Measurements from ENCODE around the gene TOR1B. TPM values are rescaled to one million over a fixed set of nuclear protein-coding genes. Genes with fewer than 3 reads are reported as not detected.
A peak's percentile ranks its signal among the peaks of the same experiment; 100 is the strongest.

Gene TOR1B
- total RNA-seq, 2 donors from 2014 or later, result 17.2 to 29.7 TPM

DNA sequence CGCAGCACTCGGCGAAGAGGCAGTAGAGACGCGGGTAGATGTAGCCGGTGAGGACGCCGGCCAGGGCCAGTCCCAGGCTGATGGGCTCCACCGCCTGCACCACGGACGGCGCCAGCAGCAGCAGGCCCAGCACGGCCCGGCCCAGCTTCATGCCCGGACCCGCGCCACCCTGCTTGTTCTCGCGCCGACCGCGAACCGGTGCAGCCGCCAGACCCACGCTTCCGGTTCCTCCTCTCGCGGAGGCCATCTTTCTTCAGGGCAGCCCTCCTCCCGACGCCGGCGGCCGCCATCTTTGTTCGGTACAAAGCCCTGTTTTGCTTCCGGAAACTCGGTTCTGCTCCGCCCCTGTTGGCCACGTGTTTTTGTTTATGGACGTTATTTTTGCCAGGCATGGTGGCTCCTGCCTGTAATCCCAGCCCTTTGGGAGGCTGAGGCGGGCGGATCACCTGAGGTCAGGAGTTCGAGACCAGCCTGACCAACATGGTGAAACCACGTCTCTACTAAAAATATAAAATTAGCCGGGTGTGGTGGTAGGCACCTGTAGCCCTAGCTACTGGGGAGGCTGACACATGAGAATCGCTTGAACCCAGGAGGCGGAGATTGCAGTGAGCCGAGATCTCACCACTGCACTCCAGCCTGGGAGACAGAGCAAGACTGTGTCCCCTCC is 21.1 kb downstream of the TOR1B start, which contains the start of gene TOR1A:
TSS of gene TOR1A (minus strand) at position 202 of the 667 bp plus-strand sequence. CDS start at position 151, 51 bp downstream.
- peak; percentile 91 to 93 for DNase-seq (ENCODE audit: low spot score in 2 of 2)
- Mint-ChIP-seq H3K27ac (peak within 1 kb of the TSS; percentile 87 to 90), H3K9me3 (no peaks in the 10 kb centered on the region), H3K36me3 (peaks cover 8 to 13% of the 10 kb centered on the region in 2 donors)
- ATAC-seq, result peak; percentile 89 to 91

DNA sequence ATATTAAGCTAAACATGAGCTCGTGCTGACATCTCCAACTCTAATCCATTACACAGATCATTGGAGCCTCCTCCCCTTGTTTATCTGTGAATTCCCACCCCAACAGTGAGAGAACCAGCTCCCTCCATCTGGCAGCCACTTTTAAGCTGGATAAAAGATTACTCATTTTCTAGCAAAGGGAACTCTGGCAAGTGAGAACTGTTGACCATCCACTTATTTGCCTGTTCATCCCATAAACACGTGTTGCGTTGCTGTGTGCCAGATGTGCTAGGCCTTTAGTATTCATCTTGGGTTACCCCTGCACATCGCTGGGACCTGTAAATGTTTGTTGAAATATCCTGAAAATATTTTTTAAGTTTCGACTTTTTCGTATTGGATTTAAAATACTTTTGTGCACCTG is 23.4 kb downstream of the TOR1B start:
- Mint-ChIP-seq H3K9me3 (no peaks in the 10 kb centered on the region), H3K27ac (no peak overlapping the region), H3K36me3 (peaks cover 14 to 18% of the 10 kb centered on the region in 2 donors)
- DNase-seq (ENCODE audit: low spot score in 2 of 2), result no peak
- no peak for ATAC-seq

DNA sequence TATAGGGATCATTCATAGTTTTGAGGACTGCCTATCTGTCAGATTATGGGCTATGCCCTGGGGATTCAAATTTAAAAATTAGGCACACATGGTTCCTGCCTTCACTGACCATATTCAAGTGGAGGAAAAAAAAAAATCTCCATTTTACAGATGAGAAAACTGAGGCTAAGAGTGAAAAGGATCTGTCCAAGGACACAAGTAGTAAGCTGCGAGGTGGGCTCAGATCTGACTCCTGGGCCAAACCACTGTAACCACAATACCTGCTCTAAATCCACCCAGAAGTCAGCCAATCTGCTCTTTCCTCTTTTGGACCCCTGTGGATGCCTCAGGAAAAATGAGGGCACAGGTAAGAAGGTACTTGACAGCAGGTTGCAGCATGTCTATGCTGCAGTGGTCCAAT is 23.8 kb downstream of the TOR1B start:
- ATAC-seq, result no peak
- DNase-seq (ENCODE audit: low spot score in 2 of 2), result no peak
- H3K27ac Mint-ChIP-seq, result no peak overlapping the region
- H3K36me3 Mint-ChIP-seq, result peaks cover 14 to 18% of the 10 kb centered on the region in 2 donors
- no peaks in the 10 kb centered on the region for H3K9me3 Mint-ChIP-seq

DNA sequence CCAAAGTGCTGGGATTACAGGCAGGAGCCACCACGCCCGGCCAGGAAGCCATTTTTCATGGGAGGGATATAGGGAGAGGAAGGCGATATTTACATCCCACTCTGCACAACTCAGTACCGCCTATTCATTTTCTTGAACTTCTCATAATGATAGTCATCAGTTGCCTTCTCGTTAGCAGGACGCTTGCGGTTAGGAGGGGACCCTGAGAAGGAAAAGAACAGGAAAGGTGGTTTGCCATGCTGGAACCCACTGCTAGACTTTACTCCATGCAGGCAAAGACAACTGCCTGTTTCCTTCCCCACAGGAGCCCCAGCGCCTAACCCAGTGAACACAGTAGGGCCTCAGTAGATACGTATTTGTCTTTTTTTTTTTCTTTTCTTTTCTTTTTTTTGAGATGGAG is 25.1 kb downstream of the TOR1B start:
- ATAC-seq (no peak), DNase-seq (ENCODE audit: low spot score in 2 of 2) (no peak)
- Mint-ChIP-seq H3K9me3 (no peaks in the 10 kb centered on the region), H3K36me3 (peaks cover 7 to 8% of the 10 kb centered on the region in 2 donors), H3K27ac (peak overlapping the region in 1 of 2 donors; percentile 74)

DNA sequence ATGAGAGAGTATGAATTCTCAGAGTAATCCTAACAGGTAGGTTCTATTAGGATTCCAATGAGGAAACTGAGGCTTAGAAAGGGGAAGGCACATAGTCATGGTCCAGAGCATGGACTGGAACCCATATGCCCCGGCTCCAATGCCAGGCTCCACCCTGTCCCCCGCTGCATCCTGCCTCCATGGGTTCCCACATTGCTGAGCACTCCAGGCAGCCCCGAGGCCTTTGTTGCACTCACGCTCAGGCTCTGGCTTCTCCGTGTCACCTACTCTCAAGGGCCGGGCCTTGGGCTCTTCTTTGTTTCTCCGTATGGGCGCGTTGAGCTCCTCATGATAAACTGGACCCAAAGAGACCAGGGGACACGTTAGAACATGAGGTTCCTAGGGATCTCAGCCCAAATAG is 26.0 kb downstream of the TOR1B start:
- H3K27ac Mint-ChIP-seq, result peak overlapping the region in 1 of 2 donors; percentile 36
- DNase-seq (ENCODE audit: low spot score in 2 of 2) (no peak), ATAC-seq (no peak)
- H3K9me3 Mint-ChIP-seq, result no peaks in the 10 kb centered on the region
- H3K36me3 Mint-ChIP-seq, result peaks cover 13 to 16% of the 10 kb centered on the region in 2 donors

DNA sequence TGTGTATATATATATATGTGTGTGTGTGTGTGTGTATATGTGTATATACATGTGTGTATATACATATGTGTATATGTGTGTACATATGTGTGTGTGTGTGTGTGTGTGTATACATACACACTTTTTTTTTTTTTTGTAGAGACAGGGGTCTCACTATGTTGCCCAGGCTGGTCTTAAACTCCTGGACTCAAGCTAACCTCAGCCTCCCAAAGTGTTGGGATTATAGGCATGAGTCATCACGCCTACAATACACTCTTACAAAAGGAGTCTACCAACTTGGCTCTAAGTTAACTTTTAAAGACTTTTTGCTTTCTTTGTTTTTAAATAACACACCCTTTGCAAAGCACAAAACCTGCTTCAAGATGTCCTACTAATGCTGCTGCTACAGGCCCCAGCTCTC is 30.0 kb downstream of the TOR1B start:
- DNase-seq (ENCODE audit: low spot score in 2 of 2), result no peak
- no peaks in the 10 kb centered on the region for H3K9me3 Mint-ChIP-seq
- no peak for ATAC-seq
- peaks cover 37 to 49% of the 10 kb centered on the region in 2 donors for H3K36me3 Mint-ChIP-seq
- no peak overlapping the region for H3K27ac Mint-ChIP-seq

DNA sequence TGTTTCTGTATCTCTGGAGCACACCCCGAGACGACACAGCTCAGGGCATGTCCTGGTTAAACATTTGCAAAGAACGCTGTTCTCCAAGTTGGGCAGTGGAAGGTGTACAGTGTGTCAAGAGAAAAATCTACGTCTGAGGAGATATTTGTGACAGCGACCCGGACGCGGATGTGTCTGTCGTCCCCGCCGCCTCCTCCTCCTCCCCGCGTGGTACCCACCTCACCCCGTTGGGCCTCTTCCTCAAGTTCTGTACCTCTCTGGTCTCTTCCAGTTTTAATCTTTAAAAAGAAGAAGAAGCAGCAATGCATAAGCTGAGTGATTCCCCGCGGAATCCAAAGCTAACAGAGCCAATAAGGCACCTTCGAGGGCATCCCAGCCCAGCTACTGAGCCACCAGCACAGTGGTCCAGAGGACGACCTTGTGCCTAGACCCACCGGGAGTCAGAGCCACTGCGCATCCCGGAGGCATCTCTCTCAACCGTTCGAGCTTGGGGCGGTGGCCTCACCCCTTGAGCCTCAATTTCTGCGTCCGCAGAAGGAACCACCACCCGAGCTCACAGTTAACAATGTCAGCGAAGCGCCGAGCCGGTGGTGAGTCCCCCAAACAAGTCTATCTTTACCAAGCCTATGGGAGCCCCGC is 31.6 kb downstream of the TOR1B start:
- no peaks in the 10 kb centered on the region for H3K9me3 Mint-ChIP-seq
- peaks cover 37 to 43% of the 10 kb centered on the region in 2 donors for H3K36me3 Mint-ChIP-seq
- peak in 1 of 2 donors; percentile 4 for ATAC-seq
- peak overlapping the region; percentile 89 to 99 for H3K27ac Mint-ChIP-seq
- peak in 1 of 2 donors; percentile 49 for DNase-seq (ENCODE audit: low spot score in 2 of 2)

DNA sequence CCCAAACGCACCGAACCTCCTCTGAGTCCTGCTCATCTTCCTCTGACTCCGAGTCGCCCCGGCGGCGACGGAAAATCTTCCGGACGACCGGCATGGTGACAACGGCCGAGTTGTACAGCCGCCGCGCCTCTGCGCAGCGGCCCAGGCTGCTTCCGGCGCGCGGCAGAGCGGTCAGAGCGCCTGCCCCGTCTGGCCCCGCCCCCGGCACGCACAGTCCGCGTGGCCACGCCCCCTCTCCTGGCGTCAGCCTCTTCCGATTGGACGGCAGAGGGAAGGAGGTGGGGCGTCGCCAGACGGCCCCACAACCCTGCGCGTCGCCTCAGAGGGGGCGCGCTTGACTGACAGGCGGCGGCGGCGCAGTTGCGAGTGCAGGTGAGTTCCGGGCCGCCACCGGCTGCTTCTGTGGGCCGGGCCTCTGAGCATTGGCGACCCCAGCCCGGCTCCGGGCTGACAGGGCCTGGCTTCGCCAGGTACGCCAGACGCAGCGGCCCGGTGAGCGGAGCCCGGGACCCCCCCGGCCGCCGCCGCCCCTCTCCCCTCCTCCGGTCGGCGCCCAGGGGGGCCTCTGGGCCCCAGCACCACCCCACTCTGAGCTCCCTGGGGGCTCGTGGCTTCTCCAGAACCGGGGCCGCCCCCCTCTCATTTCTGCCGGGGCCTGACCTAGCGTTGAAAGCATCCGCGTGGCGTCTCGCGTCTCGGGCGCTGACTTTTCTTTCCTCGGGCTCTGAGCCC is 32.3 kb downstream of the TOR1B start, which contains the start of the genes C9orf78 and USP20:
TSS of gene C9orf78 (minus strand) at position 148 of the 732 bp plus-strand sequence. CDS start at position 94, 54 bp downstream.
TSS of gene USP20 (plus strand) at position 331 of the 732 bp plus-strand sequence. CDS start 17,098 bp downstream, outside the sequence.
- ATAC-seq (peak; percentile 84 to 93), DNase-seq (ENCODE audit: low spot score in 2 of 2) (peak; percentile 98)
- Mint-ChIP-seq H3K9me3 (no peaks in the 10 kb centered on the region), H3K36me3 (peaks cover 37 to 43% of the 10 kb centered on the region in 2 donors), H3K27ac (peak within 1 kb of the TSS; percentile 89 to 99)

DNA sequence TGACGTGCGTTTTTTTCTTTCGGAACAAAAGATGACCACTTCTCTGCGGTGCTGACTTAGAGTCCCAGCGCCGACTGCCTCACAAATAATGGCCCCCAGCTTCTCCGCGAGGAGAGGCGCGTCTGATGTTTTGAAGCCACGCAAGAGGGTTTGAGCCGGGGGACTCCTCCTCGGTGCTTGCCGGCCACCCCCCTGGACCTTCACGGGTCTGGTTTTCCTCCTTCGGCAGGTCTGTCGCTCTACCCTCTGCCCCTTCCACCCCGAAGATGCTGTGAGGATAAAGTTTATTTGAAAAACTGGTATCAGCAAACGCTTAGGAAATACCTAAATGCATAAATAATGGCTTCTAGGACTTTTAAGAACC is 32.9 kb downstream of the TOR1B start:
- Mint-ChIP-seq H3K36me3 (peaks cover 33 to 43% of the 10 kb centered on the region in 2 donors), H3K9me3 (no peaks in the 10 kb centered on the region), H3K27ac (peak overlapping the region; percentile 89 to 97)
- ATAC-seq, result peak in 1 of 2 donors; percentile 9
- DNase-seq (ENCODE audit: low spot score in 2 of 2), result peak in 1 of 2 donors; percentile 17

DNA sequence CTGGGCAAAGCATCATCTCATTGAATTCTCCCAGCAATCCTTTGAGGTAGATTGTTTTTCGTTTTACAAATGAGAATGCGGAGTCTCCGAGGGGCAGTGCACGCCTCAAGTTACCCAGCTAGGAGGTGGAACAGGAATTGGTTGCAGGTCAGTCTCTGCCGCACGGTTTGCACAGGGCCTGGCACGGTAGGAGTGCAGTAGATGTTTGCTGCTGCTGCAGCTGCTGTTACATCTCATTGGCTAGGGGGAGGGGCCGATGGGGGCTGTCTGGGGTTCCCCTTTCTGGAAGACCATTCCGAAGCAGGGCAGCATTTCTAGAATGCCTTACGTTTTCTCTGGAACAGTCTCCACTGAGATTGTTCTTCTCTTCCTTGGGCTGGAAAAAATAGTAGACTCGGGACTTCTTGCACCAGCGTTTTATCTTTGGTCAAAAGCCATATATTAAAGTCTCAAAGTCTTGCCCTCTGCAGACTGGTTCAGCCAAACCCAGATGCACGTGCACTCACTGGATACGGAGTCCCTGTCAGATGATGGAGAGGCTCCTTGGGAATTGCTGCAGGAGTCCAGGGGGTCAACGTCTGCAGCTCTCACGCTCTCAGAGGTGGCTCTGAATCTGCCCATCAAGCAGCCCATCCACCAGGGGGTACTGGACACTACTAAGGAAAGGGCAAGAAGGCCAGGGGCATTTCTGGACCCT is 33.5 kb downstream of the TOR1B start:
- ATAC-seq (no peak), DNase-seq (ENCODE audit: low spot score in 2 of 2) (peak in 1 of 2 donors; percentile 36)
- no peaks in the 10 kb centered on the region for H3K9me3 Mint-ChIP-seq
- peak overlapping the region; percentile 89 to 97 for H3K27ac Mint-ChIP-seq
- peaks cover 30 to 43% of the 10 kb centered on the region in 2 donors for H3K36me3 Mint-ChIP-seq

DNA sequence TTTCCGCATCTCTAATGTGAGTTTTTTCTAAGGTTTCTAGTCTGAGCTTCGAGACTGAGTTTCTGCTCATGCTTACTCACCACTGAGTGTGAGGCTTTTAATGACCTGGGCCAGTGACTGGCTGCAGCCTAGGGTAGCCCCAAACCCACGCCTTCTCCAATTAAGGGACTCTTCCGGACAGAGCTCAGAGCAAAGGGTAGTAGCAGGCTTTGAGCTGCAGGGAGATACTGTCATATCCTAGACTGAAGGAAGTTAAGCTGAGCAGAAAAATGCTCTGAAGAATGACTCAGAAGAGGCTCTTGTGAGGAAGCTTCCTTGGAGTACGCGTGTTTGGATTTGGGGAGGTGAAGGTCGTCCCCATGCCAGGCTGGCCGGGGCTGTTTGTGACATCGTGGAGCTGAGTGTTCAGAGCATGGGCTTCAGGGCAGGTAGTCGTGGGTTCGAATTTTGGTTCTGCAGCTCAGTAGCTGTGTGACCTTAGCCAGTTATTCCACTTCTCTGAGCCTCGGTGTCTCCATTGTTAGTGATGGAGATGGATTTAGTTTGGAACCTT is 35.8 kb downstream of the TOR1B start:
- peak overlapping the region; percentile 96 for H3K27ac Mint-ChIP-seq
- peak; percentile 68 to 79 for ATAC-seq
- peak; percentile 50 to 78 for DNase-seq (ENCODE audit: low spot score in 2 of 2)
- H3K36me3 Mint-ChIP-seq, result peaks cover 25 to 35% of the 10 kb centered on the region in 2 donors
- H3K9me3 Mint-ChIP-seq, result no peaks in the 10 kb centered on the region

DNA sequence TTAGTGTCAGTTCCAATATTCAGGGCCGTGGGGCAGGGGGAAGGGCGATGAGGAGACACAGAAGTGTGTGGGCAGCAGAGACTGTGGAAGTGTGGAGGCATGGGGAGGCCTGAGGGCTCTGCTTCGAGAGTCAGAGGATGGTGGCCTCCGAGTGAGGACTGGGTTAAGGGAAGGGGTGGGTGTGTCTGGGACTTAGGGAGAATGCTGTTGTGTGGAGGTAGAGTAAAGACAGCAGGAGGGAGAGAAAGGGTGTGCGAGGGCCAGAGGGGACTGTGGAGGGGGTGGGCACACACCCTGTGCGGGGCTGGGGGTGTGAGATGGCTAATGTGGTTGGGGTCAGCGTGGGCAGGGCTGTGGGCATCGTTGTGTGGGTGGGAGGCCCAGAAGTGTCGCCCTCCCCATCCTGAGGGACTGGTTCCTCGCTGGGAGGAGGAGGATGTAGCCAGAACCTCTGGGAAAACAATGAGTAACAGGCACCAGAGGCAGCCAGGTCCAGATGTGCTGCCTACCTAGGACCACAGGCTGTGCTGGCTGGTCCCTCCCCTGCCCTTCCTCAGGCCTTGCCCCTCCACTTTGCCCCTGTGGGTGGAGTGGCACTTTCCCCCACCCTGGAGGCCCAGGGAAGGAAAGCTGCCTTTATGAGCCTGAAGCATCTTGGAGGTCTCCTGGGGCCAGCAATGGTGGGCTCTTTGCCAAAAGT is 36.5 kb downstream of the TOR1B start:
- no peak for DNase-seq (ENCODE audit: low spot score in 2 of 2)
- peaks cover 18 to 28% of the 10 kb centered on the region in 2 donors for H3K36me3 Mint-ChIP-seq
- H3K9me3 Mint-ChIP-seq, result no peaks in the 10 kb centered on the region
- peak overlapping the region; percentile 96 for H3K27ac Mint-ChIP-seq
- ATAC-seq, result no peak

DNA sequence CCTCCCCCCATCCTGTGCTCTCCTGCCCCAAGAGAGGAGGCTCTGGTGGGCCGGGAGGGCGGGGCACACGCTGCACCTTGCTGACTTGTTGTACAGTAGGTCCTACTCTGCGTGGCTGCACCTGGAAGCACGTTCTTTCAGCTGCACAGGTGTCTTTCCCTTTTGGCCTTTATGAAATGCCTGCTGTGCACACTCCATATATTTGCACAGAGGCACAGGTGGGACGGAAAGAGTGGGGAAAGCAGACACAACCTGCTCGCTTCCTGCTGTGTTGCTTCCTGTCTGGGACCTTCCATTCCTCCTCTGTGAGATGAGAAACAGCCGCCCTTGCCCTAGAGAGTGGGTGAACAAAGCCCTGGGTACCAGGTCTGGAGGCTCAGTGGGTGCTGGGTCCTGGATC is 37.0 kb downstream of the TOR1B start:
- peak overlapping the region; percentile 22 to 96 for H3K27ac Mint-ChIP-seq
- H3K36me3 Mint-ChIP-seq, result peaks cover 13 to 22% of the 10 kb centered on the region in 2 donors
- ATAC-seq (no peak), DNase-seq (ENCODE audit: low spot score in 2 of 2) (no peak)
- no peaks in the 10 kb centered on the region for H3K9me3 Mint-ChIP-seq

DNA sequence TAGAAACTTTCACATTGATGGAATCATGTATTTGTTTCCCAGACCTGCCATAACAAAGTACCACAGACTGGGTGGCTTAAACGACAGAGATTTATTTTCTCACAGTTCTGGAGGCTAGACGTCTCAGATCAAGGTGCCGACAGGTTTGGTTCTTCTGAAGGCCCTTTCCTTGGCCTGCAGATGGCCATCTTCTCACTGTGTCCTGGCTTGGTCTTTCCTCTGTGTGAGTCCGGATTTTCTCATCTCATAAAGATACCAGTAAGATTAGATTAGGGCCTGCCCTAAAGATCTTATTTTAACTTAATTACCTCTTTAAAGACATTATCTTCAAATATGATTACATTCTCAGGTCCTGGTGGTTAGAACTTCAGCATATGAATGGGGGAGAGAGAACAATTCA is 38.1 kb downstream of the TOR1B start:
- peak overlapping the region; percentile 57 to 70 for H3K27ac Mint-ChIP-seq
- H3K9me3 Mint-ChIP-seq, result no peaks in the 10 kb centered on the region
- DNase-seq (ENCODE audit: low spot score in 2 of 2) (no peak), ATAC-seq (no peak)
- H3K36me3 Mint-ChIP-seq, result peaks cover 5 to 14% of the 10 kb centered on the region in 2 donors

DNA sequence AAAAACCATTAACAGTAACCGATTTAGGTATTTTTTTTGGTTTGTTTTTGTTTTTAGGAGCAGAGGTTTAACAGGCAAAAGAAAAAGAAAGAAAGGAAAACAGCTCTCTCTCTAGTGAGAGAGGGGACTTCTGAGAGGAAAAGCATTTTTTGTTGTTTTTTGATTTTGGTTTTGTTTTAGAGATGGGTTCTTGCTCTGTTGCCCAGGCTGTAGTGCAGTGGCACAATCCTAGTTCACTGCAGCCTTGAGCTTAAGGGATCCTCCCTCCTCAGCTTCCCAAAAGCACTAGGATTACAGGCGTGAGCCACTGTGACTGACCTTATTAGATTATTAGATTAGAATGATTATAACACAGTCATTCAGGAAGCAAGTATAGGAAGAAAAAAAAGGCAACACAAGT is 42.4 kb downstream of the TOR1B start:
- ATAC-seq, result no peak
- peak overlapping the region in 1 of 2 donors; percentile 72 for H3K27ac Mint-ChIP-seq
- H3K9me3 Mint-ChIP-seq, result no peaks in the 10 kb centered on the region
- H3K36me3 Mint-ChIP-seq, result no peaks in the 10 kb centered on the region
- DNase-seq (ENCODE audit: low spot score in 2 of 2), result no peak

Data from activated naive CD4-positive, alpha-beta T cell treated with anti-CD3 and anti-CD28 coated beads, Interleukin-2, amount 50 U/mL, for 72 hours (primary cell).